Activated CD8-positive, alpha-beta memory T cell treated with anti-CD3 and anti-CD28 coated beads for 36 hours (primary cell): ENCODE results near the gene INPP5K. TPM values are rescaled to one million over a fixed set of nuclear protein-coding genes. Genes with fewer than 3 reads are reported as not detected.

ENCODE experiments used
- CTCF ChIA-PET: fragments of 350-600 bp; sonication (Branson Sonifier 250); formaldehyde crosslinking; loops from one replicate; lab custom pipeline; 2021; ENCODE audit warnings: antibody characterized with exemption; lab: Charles Lee
- POLR2A ChIA-PET: fragments of 350-600 bp; sonication (Branson Sonifier 250); formaldehyde crosslinking; loops from one replicate; lab custom pipeline; 2021; ENCODE audit warnings: antibody characterized with exemption; lab: Charles Lee
- total RNA-seq, 2 experiments: library from RNA; stranded (reverse); gene quantifications; one replicate each; pipeline ENCODE4 v1.2.3, GENCODE V29; 2021

The INPP5K gene
- total RNA-seq, 2 experiments from 2014 or later = 22.6 to 23.7 TPM

GRCh38 chr17:1475321-1475854 is 41.0 kb downstream of the INPP5K start:
- CTCF ChIA-PET = no interaction called here

DNA sequence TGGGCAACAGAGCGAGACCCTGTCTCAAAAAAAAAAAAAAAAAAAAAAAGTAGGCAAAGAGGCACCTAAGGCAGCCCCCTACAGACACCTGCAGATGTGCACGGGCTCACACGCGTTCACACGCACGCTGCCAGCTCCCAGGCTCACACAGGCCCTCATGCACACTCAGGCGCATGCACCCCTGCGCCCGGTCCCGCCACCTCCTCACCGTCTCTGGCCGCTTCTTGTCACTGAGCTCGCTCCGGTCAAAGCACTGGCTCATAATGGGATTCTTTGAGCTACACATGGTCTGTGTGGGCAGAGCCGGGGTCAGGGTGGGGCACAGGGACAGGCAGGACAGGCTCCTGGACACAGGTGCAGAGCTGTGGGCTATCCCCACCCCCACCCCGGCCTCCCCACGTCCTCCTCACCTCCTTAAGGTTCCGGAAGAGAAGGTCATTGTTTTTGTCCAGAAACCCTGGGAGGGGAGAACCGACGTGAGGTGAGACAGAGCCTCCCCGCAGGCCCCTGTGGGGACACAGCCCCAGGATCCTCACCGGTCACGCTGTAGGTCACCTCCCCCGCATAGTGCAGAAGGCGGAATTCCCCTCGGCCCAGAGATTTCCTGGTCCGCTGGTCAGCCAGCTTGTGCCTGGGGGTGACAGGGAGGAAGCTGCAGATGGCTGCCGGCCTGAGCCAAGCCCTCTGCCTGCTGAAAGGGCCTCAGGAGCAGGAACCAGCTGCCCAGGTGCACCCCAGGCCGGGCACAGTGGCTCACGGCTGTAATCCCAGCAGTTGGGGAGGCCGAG is 41.8 kb downstream of the INPP5K start:
- CTCF ChIA-PET = no interaction called here
- POLR2A ChIA-PET = interaction anchor here (0.6 kb wide), 1 partner anchor 113 kb away, joined by 4 read pairs; no protein-coding TSS in a partner anchor

More at GRCh38 chr17:1475321-1475854, 41.0 kb downstream of the INPP5K start:
- POLR2A ChIA-PET = no interaction called here

- CTCF ChIA-PET = no interaction called here
- POLR2A ChIA-PET = interaction anchor here (0.6 kb wide), 1 partner anchor 112 kb away, joined by 4 read pairs; no protein-coding TSS in a partner anchor
Measured at GRCh38 chr17:1473841-1474240, 42.6 kb downstream of the INPP5K start.

DNA sequence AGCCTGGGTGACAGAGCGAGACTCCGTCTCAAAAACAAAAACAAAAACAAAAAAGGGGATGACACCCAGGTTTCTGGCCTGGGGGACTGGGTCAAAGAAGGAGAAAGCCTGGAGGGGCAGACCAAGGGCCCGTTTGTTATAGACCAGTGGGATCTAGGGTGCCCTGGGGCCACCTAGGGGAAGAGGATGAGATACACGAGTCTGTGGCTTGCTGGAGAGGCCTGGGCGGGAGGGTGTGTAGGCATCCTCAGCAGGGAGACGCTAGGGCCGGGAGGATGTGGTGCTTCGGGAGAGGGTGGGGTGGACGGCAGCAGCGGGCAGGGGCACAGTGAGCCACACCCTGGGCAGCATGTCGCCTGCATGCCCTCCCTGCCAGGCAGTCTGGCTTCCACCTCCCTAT is 43.2 kb downstream of the INPP5K start:
- CTCF ChIA-PET = no interaction called here
- POLR2A ChIA-PET = no interaction called here

DNA sequence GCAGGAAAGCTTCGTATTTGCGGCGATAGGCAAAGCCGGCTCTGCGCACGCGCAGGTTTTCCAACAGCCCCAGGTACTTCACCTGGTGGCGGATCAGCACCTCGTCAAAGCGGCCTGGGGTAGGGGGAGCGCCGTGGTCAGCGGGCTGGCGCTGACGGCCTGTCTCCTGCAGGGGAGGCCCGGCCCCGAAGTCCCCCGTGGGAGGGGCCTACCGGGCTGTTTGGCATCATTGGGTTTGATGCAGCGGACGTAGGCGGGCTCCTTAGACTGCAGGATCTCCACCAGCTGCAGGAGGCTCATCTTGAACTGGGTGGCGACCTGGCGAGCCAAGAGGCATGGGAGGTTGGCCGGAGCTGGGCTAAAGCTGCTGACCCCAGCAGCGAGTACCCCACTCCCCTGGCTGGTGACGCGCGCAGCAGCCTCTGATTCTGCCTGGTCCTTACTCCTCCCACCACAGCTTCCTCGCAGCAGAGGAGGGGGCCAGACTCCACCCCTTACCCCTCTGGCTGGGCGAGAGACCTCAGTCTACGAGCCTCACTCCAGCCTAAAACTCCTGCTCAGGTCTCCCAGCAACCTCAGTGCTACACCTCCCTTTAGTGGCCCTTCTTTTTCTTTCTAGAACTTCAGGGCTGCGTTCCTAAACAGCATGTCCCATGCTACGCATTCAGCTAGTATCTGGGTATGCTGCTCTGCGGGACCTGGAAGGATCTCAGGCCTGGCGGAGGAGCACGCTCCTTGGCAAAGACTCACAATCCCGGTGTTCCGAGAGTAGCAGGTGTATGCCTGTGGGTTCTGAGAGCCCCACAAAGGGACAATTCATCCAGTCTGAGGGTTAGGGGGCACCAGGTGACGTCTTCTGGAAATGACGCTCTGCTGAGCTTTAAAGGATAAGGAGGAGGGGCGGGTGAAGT is 44.2 kb downstream of the INPP5K start:
- POLR2A ChIA-PET = no interaction called here
- CTCF ChIA-PET = interaction anchor here (0.5 kb wide), 1 partner anchor 157 kb away, joined by 4 read pairs; no protein-coding TSS in a partner anchor

DNA sequence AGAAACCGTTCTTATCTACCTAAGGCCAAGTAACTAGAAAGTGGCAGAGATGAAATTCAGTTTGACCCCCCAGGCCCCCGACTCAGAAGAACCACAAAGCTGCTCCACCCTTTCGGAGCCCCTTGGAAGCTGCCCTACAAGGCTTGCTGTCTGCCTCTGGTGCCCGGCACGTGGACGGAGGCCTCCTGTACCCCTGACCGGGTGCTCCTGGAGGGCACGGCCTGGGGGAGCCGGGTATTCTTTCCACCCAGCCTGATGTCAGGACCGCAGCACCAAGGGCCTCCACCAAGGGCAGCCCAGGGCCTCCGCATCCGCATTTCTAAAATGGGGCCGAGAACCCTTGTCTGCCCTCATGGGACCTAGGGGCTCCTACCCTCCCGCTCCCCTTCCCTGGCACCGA is 44.9 kb downstream of the INPP5K start:
- CTCF ChIA-PET = no interaction called here
- POLR2A ChIA-PET = no interaction called here

- CTCF ChIA-PET = no interaction called here
Measured at GRCh38 chr17:1470755-1471462, 45.5 kb downstream of the INPP5K start.

DNA sequence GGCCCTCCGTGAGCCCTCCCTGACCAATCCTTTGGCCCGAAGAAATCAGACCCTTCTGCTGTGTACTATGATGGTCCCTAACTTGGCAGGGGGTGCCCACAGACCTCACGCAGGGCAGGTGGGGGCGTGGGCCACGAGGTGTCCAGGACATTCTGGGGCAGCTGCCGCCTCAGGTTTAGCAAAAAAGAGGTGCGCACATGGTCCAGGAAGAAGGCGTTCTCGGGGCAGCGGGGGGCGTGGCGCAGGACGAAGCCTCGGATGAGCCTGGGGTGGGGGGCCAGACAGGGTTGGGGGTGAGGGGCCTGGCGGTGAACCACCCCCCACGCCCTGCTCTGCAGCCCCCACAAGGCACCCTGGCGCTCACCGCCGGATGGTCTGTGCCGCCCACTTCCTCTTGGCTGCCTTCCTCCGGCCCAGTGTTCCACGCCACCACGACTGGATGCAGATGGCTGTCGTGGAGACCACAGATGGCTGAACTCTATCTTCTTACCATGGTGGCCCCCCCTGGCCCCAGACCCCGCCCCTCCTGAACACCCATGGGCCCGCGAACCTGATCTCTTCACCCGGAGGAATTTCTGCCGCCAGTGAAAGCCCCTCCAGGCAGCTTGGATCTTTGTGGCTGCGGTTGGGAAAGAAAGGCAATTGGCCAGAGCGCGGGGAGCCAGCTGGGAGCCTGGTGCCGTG is 46.2 kb downstream of the INPP5K start:
- ChIA-PET CTCF (no interaction called here), POLR2A (interaction anchor here (0.6 kb wide), 1 partner anchor 307 kb away, joined by 3 read pairs; no protein-coding TSS in a partner anchor)

More at GRCh38 chr17:1470755-1471462, 45.5 kb downstream of the INPP5K start:
- POLR2A ChIA-PET = no interaction called here

DNA sequence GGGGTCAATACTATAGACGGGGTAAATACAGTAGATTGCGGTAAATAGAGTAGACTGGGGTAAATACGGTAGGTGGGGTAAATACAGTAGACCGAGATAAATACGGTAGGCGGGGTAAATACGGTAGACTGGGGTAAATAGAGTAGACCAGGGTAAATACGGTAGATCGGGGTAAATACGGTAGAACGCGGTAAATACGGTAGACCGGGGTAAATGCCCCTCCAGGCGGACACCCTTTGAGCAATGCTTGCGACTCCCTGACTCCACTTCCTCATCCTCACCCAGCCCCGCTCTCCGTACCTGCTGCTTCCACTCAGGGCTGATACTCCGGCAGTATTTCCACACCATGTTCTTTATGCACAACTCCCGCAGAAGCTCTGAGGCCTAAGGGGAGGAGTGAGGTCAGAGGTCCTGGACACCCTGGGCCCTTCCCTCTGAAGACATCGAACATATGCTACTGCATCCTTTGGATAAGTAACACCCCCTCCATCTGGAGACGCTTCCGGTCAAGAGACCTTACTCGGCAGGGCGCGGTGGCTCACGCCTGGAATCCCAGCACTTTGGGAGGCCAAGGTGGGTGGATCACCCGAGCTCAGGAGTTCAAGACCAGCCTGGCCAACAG is 47.1 kb downstream of the INPP5K start:
- ChIA-PET CTCF (interaction anchor here (0.6 kb wide), 1 partner anchor 80 kb away, joined by 3 read pairs; no protein-coding TSS in a partner anchor), POLR2A (interaction anchor here (0.6 kb wide), 1 partner anchor 307 kb away, joined by 3 read pairs; no protein-coding TSS in a partner anchor)

DNA sequence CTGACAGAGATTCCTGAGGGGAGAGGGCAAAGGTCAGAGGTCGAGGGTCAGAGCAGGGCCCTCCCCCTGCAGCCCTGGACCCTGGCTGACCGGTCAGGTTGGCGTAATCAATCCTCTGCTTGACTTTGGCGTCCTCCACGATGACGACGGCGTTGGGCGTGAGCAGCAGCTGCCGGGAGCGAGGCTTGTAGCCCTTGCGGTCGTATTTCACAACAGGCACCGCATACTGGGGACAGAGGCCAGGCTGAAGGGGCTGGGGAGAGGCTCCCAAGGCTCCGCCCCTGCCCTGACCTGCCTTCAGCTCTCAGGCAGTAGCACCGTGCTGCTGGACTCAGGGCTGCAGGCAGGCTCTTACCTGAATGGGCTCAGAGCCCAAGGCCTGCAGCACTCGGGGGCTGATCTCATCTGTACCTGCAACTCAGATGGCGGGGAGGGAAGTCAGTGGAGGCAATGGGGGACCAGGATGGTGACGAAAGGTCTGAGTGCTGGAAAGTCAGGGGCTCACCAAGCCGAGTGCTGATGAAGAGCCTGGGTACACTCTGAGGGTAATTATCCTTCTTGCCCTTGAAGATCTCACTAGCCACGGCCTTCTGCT is 48.4 kb downstream of the INPP5K start:
- ChIA-PET POLR2A (no interaction called here), CTCF (no interaction called here)

- CTCF ChIA-PET = no interaction called here
- POLR2A ChIA-PET = no interaction called here
Measured at GRCh38 chr17:1467258-1467657, 49.2 kb downstream of the INPP5K start.

DNA sequence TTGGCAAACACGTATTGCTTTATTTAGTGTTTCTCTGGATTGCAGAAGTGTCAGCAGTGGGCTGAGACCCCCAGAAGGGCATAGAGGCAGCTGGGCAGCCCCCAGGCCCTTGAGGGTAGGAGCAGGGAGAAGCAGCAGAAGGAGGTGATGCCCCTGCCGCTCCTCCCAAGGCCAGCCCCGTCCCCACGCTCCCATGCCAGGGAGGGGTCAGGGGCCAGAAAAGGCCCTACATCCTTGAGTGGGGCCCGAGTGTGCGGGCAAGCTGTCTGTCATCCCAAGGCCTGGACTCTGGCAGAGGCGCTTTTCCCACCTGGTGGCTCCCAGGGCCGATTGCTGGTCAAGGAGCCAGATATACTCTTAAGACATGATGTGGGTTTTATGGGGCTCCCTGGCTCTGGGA is 52.2 kb downstream of the INPP5K start:
- ChIA-PET POLR2A (interaction anchor here (1.2 kb wide), 1 partner anchor 35 kb away, joined by 5 read pairs; no protein-coding TSS in a partner anchor), CTCF (no interaction called here)

DNA sequence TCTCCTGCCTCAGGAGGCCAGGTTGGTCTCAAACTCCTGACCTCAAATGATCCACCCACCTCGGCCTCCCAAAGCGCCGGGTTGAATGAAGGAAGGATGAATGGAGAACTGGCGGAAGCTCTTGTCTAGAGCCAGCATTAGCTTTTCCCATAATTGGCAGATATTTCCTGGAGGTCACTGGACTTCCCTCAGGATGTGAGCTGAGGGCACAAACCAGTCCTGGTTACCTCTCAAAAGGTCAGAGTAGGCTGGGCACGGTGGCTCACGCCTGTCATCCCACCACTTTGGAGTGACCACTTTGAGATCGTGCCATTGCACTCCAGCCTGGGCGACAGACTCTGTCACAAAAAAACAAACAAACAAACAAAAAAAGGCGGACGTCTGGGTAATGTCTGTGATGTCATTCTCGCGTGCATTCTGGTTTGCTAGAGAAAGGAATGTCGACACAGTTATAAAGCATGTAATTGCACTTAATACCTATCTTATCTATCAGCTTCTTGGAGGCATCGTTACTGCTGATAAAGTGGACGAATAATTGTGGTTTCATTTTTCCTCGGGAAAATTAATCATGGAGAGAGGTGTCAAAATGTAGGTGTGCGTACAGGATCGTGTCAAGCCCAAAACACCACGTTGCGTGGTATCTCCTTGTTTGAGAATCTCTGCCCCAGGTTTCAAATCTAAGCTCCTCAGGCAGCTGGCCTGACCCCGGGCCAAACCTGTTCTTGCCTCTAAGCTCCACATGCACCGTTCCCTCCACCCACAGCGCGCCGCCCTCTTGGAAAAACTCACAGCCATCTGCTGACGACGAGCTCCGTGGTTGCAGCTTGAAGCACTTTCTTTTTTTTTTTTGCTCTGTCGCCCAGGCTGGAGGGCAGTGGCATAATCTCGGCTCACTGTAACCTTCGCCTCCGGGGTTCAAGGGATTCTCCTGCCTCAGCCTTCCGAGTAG is 54.0 kb downstream of the INPP5K start:
- ChIA-PET CTCF (interaction anchor here (0.6 to 1.2 kb wide), 3 partner anchors 10 to 310 kb away, joined by 3 read pairs; no protein-coding TSS in a partner anchor), POLR2A (interaction anchor here (0.5 to 1.1 kb wide), 5 partner anchors 25 to 350 kb away, joined by 3 to 8 read pairs (median 4); no protein-coding TSS in a partner anchor)

- ChIA-PET POLR2A (interaction anchor here (0.5 kb wide), 1 partner anchor 351 kb away, joined by 5 read pairs; no protein-coding TSS in a partner anchor), CTCF (no interaction called here)
Measured at GRCh38 chr17:1461198-1461944, 55.0 kb downstream of the INPP5K start.

DNA sequence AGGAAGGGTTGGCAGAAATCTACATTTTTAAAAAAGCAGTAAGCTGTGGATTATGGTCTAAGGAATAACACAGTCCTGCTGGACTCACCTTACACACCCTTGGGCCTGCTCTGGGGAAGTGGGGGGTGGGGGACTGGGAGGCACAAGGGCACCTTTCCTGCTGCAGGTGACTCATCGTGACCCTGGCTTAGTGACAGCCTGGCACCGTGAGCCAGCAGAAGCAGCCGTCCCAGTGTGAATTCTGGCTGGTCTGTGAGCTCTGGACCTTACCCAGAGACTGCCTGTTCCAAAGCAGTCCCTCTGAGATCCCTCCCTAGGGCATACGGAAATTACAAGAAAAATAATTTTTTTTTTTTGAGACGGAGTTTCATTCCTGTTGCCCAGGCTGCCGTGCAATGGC is 56.2 kb downstream of the INPP5K start:
- POLR2A ChIA-PET = no interaction called here
- CTCF ChIA-PET = no interaction called here
